Measurements from ENCODE around the gene GSKIP.

GSKIP gene

GRCh38 chr14:96362965-96363750 is at the start of gene GSKIP, which contains the start of gene ATG2B:
GSKIP (plus strand) TSS chr14:96363526; CDS start chr14:96382248, 18,722 bp downstream.
ATG2B (minus strand) TSS chr14:96363341; CDS start chr14:96362976, 365 bp downstream.
- Histone ChIP-seq H3K4me3 (ENCODE audit: low read depth in 1 of 2, low read length in 1 of 2) (peak within 1 kb of the TSS; percentile 97), H3K36me3 (no peaks in the 10 kb centered on the region), H3K9me3 (no peaks in the 10 kb centered on the region), H3K27me3 (no peaks in the 10 kb centered on the region), H3K27ac (peak within 1 kb of the TSS; percentile 94), H3K4me1 (ENCODE audit: control insufficient read depth in 1 of 2, insufficient read depth in 1 of 2, low read depth in 1 of 2, low read length in 1 of 2) (peaks cover 34 to 37% of the 10 kb centered on the region in 2 experiments)
- peak; percentile 53 for TF ChIP-seq CTCF (IDR thresholded peaks at IDR 0.05)

- Histone ChIP-seq H3K4me1 (ENCODE audit: control insufficient read depth in 1 of 2, insufficient read depth in 1 of 2, low read depth in 1 of 2, low read length in 1 of 2) (no peaks in the 10 kb centered on the region), H3K9me3 (no peaks in the 10 kb centered on the region), H3K27me3 (no peaks in the 10 kb centered on the region), H3K4me3 (ENCODE audit: low read depth in 1 of 2, low read length in 1 of 2) (no peak overlapping the region), H3K27ac (no peak overlapping the region), H3K36me3 (peaks cover 79% of the 10 kb centered on the region)
- TF ChIP-seq CTCF (IDR thresholded peaks at IDR 0.05), result no peak
These were observed 47.2 kb upstream of the GSKIP start for GRCh38 chr14:96316087-96316486.

GRCh38 chr14:96318836-96319235 is 44.5 kb upstream of the GSKIP start:
- Histone ChIP-seq H3K36me3 (peaks cover 83% of the 10 kb centered on the region), H3K27ac (no peak overlapping the region), H3K27me3 (no peaks in the 10 kb centered on the region), H3K9me3 (no peaks in the 10 kb centered on the region), H3K4me1 (ENCODE audit: control insufficient read depth in 1 of 2, insufficient read depth in 1 of 2, low read depth in 1 of 2, low read length in 1 of 2) (no peaks in the 10 kb centered on the region), H3K4me3 (ENCODE audit: low read depth in 1 of 2, low read length in 1 of 2) (no peak overlapping the region)
- no peak for TF ChIP-seq CTCF (IDR thresholded peaks at IDR 0.05)

- TF ChIP-seq CTCF (IDR thresholded peaks at IDR 0.05), result no peak
- Histone ChIP-seq H3K9me3 (no peaks in the 10 kb centered on the region), H3K27me3 (no peaks in the 10 kb centered on the region), H3K27ac (no peak overlapping the region), H3K4me1 (ENCODE audit: control insufficient read depth in 1 of 2, insufficient read depth in 1 of 2, low read depth in 1 of 2, low read length in 1 of 2) (no peaks in the 10 kb centered on the region), H3K36me3 (peaks cover 83% of the 10 kb centered on the region), H3K4me3 (ENCODE audit: low read depth in 1 of 2, low read length in 1 of 2) (no peak overlapping the region)
These were observed 42.7 kb upstream of the GSKIP start for GRCh38 chr14:96320605-96321004.

- Histone ChIP-seq H3K27me3 (no peaks in the 10 kb centered on the region), H3K4me1 (ENCODE audit: control insufficient read depth in 1 of 2, insufficient read depth in 1 of 2, low read depth in 1 of 2, low read length in 1 of 2) (no peaks in the 10 kb centered on the region), H3K27ac (no peak overlapping the region), H3K36me3 (peaks cover 82% of the 10 kb centered on the region), H3K9me3 (no peaks in the 10 kb centered on the region), H3K4me3 (ENCODE audit: low read depth in 1 of 2, low read length in 1 of 2) (no peak overlapping the region)
- no peak for TF ChIP-seq CTCF (IDR thresholded peaks at IDR 0.05)
These were observed 39.1 kb upstream of the GSKIP start for GRCh38 chr14:96324219-96324618.

Data from neutrophil (primary cell).